Loucy (cell line): Measurements from ENCODE around the gene PIGU.

ENCODE experiments used
- EZH2phosphoT487 ChIP-seq: fragments of 200-600 bp; IDR thresholded peaks from 2 replicates; pipeline ENCODE4 v1.6.1; 2018; ENCODE audit warnings: antibody characterized with exemption, mild to moderate bottlenecking, moderate library complexity, borderline replicate concordance
- TF ChIP-seq, protein P1 (sequence below): fragments of 200-600 bp; sonication (generic); conservative IDR thresholded peaks from 2 replicates; pipeline ENCODE4 v1.5.1; 2014; ENCODE audit warnings: mild to moderate bottlenecking, antibody characterized with exemption, low read length

DNA sequence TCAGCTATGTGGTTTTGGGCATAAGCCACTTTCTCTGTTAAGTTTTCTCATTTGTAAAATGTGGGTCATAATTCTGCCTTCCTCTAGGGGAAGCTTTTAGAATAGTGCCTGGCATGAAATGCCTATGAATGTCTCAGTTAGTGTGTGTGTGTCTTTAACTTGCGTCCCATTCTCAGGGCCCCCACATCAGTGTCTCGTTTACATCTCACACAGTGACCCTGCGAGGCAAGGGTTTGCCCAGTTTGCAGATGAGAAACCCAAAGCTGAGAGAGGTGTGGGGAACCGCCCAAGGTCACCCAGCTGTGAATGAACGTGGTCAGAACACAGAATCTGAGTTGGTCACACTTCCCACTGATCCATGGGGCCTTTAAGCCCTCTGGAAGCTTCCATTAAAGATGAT, 146.6 kb downstream of the PIGU start:
- TF ChIP-seq, protein P1, sequence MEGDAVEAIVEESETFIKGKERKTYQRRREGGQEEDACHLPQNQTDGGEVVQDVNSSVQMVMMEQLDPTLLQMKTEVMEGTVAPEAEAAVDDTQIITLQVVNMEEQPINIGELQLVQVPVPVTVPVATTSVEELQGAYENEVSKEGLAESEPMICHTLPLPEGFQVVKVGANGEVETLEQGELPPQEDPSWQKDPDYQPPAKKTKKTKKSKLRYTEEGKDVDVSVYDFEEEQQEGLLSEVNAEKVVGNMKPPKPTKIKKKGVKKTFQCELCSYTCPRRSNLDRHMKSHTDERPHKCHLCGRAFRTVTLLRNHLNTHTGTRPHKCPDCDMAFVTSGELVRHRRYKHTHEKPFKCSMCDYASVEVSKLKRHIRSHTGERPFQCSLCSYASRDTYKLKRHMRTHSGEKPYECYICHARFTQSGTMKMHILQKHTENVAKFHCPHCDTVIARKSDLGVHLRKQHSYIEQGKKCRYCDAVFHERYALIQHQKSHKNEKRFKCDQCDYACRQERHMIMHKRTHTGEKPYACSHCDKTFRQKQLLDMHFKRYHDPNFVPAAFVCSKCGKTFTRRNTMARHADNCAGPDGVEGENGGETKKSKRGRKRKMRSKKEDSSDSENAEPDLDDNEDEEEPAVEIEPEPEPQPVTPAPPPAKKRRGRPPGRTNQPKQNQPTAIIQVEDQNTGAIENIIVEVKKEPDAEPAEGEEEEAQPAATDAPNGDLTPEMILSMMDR = no peak
- no peak for TF ChIP-seq EZH2phosphoT487
